Stimulated activated CD4-positive, alpha-beta T cell treated with anti-CD3 and anti-CD28 coated beads, TNF-alpha, amount 100 ng/mL, for 24 hours (primary cell): ENCODE results near the gene GAB3.

Experiments
- DNase-seq, 3 experiments: peaks; one replicate each; pipeline ENCODE4 v3.0.0-alpha.2; 2020; ENCODE audit warnings: low read depth in 3 of 3

The GAB3 gene

GRCh38 chrX:154751203-154751668, 359 bp upstream of the GAB3 start:
- no peak for DNase-seq

- no peak for DNase-seq
These were observed 1.0 kb downstream of the GAB3 start for GRCh38 chrX:154749856-154750255.

GRCh38 chrX:154748712-154749339, 2.1 kb downstream of the GAB3 start:
- no peak for DNase-seq

- no peak for DNase-seq
These were observed 8.3 kb downstream of the GAB3 start for GRCh38 chrX:154742613-154743012.

GRCh38 chrX:154739952-154740465, 10.9 kb downstream of the GAB3 start:
- no peak for DNase-seq

GRCh38 chrX:154738011-154738738, 12.7 kb downstream of the GAB3 start:
- DNase-seq: no peak

GRCh38 chrX:154737136-154737535, 13.7 kb downstream of the GAB3 start:
- no peak for DNase-seq

GRCh38 chrX:154735695-154736393, 15.0 kb downstream of the GAB3 start:
- DNase-seq: no peak

GRCh38 chrX:154734061-154734781, 16.7 kb downstream of the GAB3 start:
- no peak for DNase-seq

GRCh38 chrX:154733066-154733425, 17.8 kb downstream of the GAB3 start:
- no peak for DNase-seq

GRCh38 chrX:154732421-154733065, 18.3 kb downstream of the GAB3 start:
- DNase-seq: no peak

GRCh38 chrX:154731881-154732280, 19.0 kb downstream of the GAB3 start:
- no peak for DNase-seq

GRCh38 chrX:154731184-154731583, 19.7 kb downstream of the GAB3 start:
- DNase-seq: no peak

GRCh38 chrX:154730253-154730891, 20.5 kb downstream of the GAB3 start:
- no peak for DNase-seq

GRCh38 chrX:154729439-154729838, 21.4 kb downstream of the GAB3 start:
- DNase-seq: no peak

GRCh38 chrX:154728431-154729190, 22.3 kb downstream of the GAB3 start:
- DNase-seq: no peak

GRCh38 chrX:154727871-154728270, 23.0 kb downstream of the GAB3 start:
- no peak for DNase-seq

- DNase-seq: no peak
These were observed 23.5 kb downstream of the GAB3 start for GRCh38 chrX:154727418-154727817.

GRCh38 chrX:154724993-154725756, 25.7 kb downstream of the GAB3 start:
- DNase-seq: no peak
